ENCODE measurements around the gene GRID1. TPM values are rescaled to one million over a fixed set of nuclear protein-coding genes. Genes with fewer than 3 reads are reported as not detected.

GRID1 gene
- polyA plus RNA-seq (0.01 to 0.03 TPM (median 0.03 TPM) in 3 replicates), polyA minus RNA-seq (0.20 to 0.98 TPM in 2 of 3 replicates, not detected in the other)
- polyA plus RNA-seq (2011; ENCODE audit: low read depth): 0.14 TPM
- polyA plus RNA-seq (2011; cell fraction: cytosol; rRNA removed): 0.06 TPM in 2 replicates
- polyA plus RNA-seq (2011; cell fraction: nucleus; rRNA removed): 0.04 TPM in 1 of 2 replicates, not detected in the other
- polyA plus RNA-seq (2012; ENCODE audit: low replicate concordance): 0.49 TPM in 1 of 2 replicates, not detected in the other
- polyA minus RNA-seq (2011; cell fraction: cytosol; rRNA and poly(A)+ RNA removed): not detected
- polyA minus RNA-seq (2011; cell fraction: nucleus; rRNA and poly(A)+ RNA removed): 0.16 and 0.42 TPM in 2 replicates

DNA sequence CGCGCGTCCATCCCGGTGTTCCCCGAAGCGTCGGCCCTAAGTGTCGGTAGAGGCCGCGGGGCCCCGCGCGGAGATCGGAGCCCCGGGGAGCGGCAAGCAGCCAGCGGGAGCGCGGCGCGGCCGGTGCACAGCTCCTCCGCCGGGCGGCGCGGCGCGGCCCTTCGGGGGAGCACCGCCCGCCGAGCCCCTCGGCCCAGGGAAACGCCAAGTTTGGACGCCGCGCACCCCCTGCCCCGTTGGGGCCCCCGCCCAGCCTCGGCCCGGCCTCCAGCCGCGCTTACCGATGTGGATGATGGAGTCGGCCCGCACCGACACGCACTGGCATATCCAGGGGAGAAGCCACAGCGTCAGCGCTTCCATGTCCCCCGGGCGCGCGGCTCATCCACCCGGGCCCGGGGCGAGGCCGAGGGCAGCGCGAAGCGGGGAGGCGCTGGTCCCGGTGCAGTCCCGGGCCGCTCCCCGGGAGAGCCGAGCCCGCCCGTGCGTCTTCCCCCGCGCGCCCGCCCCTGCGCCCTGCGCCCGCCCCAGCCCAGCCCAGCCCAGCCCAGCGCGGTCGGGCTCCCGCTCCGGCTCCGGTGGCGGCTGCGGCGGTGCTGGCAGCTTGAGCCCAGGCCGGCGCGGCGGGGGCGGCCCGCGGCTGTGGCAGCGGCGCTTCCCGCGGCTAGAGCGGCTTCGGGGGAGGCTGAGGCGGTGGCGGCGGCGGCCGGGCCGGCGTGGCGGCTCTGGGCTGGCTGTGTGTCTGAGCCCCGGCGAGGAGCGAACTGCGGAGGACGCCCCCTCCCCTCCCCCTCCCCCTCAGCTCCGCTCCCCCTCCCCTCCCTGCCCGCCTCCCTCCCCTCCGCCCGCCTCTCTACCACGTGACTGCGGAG is at the start of gene GRID1:
Gene GRID1 (minus strand): TSS at position 763 of the 869 bp plus-strand sequence.
- H3K9ac ChIP-seq (ENCODE audit: control insufficient read depth, extremely low read depth, insufficient read depth, low read length): no peak within 1 kb of the TSS
- peak within 1 kb of the TSS; percentile 32 for H3K4me2 ChIP-seq (ENCODE audit: control insufficient read depth, extremely low read depth, insufficient read depth, low read depth, low read length)
- H3K27me3 ChIP-seq (ENCODE audit: control insufficient read depth, extremely low read depth, insufficient read depth, low read length): peaks cover 76% of the 10 kb centered on the region
- peaks cover 4% of the 10 kb centered on the region for H3K4me1 ChIP-seq (ENCODE audit: control insufficient read depth, extremely low read depth, insufficient read depth, low read length)
- no peak for TF ChIP-seq EZH2 (IDR thresholded peaks at IDR 0.05; ENCODE audit: low read length)
- TF ChIP-seq, protein P1, sequence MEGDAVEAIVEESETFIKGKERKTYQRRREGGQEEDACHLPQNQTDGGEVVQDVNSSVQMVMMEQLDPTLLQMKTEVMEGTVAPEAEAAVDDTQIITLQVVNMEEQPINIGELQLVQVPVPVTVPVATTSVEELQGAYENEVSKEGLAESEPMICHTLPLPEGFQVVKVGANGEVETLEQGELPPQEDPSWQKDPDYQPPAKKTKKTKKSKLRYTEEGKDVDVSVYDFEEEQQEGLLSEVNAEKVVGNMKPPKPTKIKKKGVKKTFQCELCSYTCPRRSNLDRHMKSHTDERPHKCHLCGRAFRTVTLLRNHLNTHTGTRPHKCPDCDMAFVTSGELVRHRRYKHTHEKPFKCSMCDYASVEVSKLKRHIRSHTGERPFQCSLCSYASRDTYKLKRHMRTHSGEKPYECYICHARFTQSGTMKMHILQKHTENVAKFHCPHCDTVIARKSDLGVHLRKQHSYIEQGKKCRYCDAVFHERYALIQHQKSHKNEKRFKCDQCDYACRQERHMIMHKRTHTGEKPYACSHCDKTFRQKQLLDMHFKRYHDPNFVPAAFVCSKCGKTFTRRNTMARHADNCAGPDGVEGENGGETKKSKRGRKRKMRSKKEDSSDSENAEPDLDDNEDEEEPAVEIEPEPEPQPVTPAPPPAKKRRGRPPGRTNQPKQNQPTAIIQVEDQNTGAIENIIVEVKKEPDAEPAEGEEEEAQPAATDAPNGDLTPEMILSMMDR (optimal IDR thresholded peaks at IDR 0.05 in 1 of 3, IDR thresholded peaks at IDR 0.05 in 1 of 3, conservative IDR thresholded peaks at IDR 0.05 in 1 of 3; ENCODE audit: extremely low read depth in 1 of 3, insufficient read depth in 2 of 3, low read length in 3 of 3): no peak
- H2AFZ ChIP-seq (ENCODE audit: control insufficient read depth, low read length): no peak within 1 kb of the TSS
- FAIRE-seq (no peak), DNase-seq (ENCODE audit: low read depth, low spot score) (no peak)
- H3K79me2 ChIP-seq (ENCODE audit: control insufficient read depth, insufficient read depth, low read length): no peaks in the 10 kb centered on the region
- no peaks in the 10 kb centered on the region for H3K36me3 ChIP-seq (ENCODE audit: control insufficient read depth in 2 of 2, extremely low read depth in 1 of 2, insufficient read depth in 2 of 2, low read length in 2 of 2)
- H3K27ac ChIP-seq (ENCODE audit: control insufficient read depth, insufficient read depth, low read length): no peak within 1 kb of the TSS
- H4K20me1 ChIP-seq (ENCODE audit: control insufficient read depth, extremely low read depth, insufficient read depth, low read length): peaks cover 4% of the 10 kb centered on the region
- H3K9me3 ChIP-seq (ENCODE audit: control insufficient read depth, low read depth, low read length): no peaks in the 10 kb centered on the region
- H3K4me3 ChIP-seq (ENCODE audit: control insufficient read depth in 2 of 3, extremely low read depth in 1 of 3, insufficient read depth in 2 of 3, low read depth in 1 of 3, low read length in 3 of 3): peak within 1 kb of the TSS in 1 of 3 experiments; percentile 9
- dilution Hi-C loops (cut with MboI; ENCODE audit: extremely low pct_ligation_motif_present, low sequenced_read_pairs): no loop called here
- no peaks in the 10 kb centered on the region for H3K9me1 ChIP-seq (ENCODE audit: control insufficient read depth, extremely low read depth, insufficient read depth, low read length)

DNA sequence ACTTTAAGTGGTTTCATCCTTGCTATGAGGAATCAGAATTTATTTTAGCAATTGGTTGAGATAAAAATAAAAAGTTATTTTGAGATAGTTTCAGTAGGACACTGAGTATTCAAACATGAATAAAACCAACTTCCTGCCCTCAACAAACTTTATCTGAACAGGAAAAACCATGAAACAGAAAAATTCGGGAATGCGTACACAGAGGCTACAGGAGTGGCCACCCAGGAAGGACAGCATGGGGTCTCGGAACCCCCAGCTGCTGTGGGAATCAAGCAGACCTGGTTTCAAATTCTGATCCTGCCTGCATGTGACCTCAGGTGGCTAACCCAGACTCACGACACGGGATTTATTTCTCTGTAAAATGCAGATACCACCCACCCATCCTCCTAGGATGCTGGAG is 49.0 kb upstream of the GRID1 start:
- no peaks in the 10 kb centered on the region for H3K27me3 ChIP-seq (ENCODE audit: control insufficient read depth, extremely low read depth, insufficient read depth, low read length)
- H3K36me3 ChIP-seq (ENCODE audit: control insufficient read depth in 2 of 2, extremely low read depth in 1 of 2, insufficient read depth in 2 of 2, low read length in 2 of 2): no peaks in the 10 kb centered on the region
- DNase-seq (ENCODE audit: low read depth, low spot score) (no peak), FAIRE-seq (no peak)
- no peaks in the 10 kb centered on the region for H4K20me1 ChIP-seq (ENCODE audit: control insufficient read depth, extremely low read depth, insufficient read depth, low read length)
- H3K9ac ChIP-seq (ENCODE audit: control insufficient read depth, extremely low read depth, insufficient read depth, low read length): no peak overlapping the region
- dilution Hi-C loops (cut with MboI; ENCODE audit: extremely low pct_ligation_motif_present, low sequenced_read_pairs): no loop called here
- no peak for TF ChIP-seq EZH2 (IDR thresholded peaks at IDR 0.05; ENCODE audit: low read length)
- TF ChIP-seq, protein P1 (optimal IDR thresholded peaks at IDR 0.05 in 1 of 3, IDR thresholded peaks at IDR 0.05 in 1 of 3, conservative IDR thresholded peaks at IDR 0.05 in 1 of 3; ENCODE audit: extremely low read depth in 1 of 3, insufficient read depth in 2 of 3, low read length in 3 of 3): no peak
- H3K9me3 ChIP-seq (ENCODE audit: control insufficient read depth, low read depth, low read length): peaks cover 4% of the 10 kb centered on the region
- no peak overlapping the region for H3K27ac ChIP-seq (ENCODE audit: control insufficient read depth, insufficient read depth, low read length)
- no peak overlapping the region for H3K4me3 ChIP-seq (ENCODE audit: control insufficient read depth in 2 of 3, extremely low read depth in 1 of 3, insufficient read depth in 2 of 3, low read depth in 1 of 3, low read length in 3 of 3)
- H3K4me2 ChIP-seq (ENCODE audit: control insufficient read depth, extremely low read depth, insufficient read depth, low read depth, low read length): no peak overlapping the region
- H3K4me1 ChIP-seq (ENCODE audit: control insufficient read depth, extremely low read depth, insufficient read depth, low read length): no peaks in the 10 kb centered on the region
- no peaks in the 10 kb centered on the region for H3K79me2 ChIP-seq (ENCODE audit: control insufficient read depth, insufficient read depth, low read length)
- no peak overlapping the region for H2AFZ ChIP-seq (ENCODE audit: control insufficient read depth, low read length)
- no peaks in the 10 kb centered on the region for H3K9me1 ChIP-seq (ENCODE audit: control insufficient read depth, extremely low read depth, insufficient read depth, low read length)
